Skeletal muscle cell (primary cell): ENCODE results near the gene SLC6A8.
"Not testable (repeated sequence)": the region's sequence is repeated elsewhere in the genome, so short reads cannot be mapped to it uniquely, and the experiment has no call there.

Experiments used
- DNase-seq: peaks from one replicate; pipeline ENCODE4 v3.0.0-alpha.2; 2010; ENCODE audit warnings: low read depth
- H3K4me3 ChIP-seq: 2 replicates; pipeline ENCODE4 v1.5.1; 2011; ENCODE audit warnings: low read depth, mild to moderate bottlenecking, control low read depth, low read length, moderate library complexity

The SLC6A8 gene

DNA sequence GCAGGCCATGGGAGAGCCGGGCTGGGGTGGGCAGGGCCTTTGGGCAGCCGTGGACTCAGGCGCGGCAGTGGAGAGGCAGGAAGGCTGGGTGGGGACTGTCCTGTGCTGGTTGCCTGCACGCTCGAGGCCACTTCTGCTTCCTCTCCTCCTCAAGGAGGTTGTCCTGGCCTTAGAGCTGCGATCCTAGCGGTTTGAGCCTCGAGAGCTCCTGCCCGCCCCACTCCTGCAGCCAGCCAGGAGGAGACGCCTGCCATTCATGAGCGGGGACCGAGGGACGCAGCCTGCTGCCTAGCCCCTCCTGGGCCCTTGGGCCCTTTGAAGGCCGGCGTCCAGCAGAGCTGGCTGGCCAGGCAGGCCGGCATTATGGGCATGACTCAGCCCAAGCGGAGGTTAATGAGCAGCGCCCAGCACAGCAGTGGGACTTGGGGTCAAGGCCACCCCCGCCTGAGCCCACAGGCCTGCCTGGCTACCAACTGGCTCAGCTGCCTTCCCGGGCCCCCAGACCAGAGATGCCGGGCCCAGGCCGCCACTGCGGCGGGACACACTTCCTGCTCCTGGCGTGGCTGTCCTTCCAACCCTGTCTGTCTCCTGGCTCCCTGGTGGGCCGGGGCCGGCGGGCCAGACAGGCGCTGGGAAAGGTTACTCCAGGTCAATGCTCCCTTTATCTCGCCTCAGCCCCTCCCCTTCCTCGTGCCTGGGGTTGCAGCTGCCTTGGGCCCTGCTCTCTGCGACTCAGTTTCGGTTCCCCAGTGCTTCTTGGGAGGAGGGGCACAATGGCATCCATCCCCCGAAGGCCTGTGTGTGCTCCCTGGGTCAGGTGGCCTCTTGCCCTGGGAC lies 38.8 kb downstream of the SLC6A8 start:
- peak overlapping the region; percentile 22 for H3K4me3 ChIP-seq
- DNase-seq: no peak

DNA sequence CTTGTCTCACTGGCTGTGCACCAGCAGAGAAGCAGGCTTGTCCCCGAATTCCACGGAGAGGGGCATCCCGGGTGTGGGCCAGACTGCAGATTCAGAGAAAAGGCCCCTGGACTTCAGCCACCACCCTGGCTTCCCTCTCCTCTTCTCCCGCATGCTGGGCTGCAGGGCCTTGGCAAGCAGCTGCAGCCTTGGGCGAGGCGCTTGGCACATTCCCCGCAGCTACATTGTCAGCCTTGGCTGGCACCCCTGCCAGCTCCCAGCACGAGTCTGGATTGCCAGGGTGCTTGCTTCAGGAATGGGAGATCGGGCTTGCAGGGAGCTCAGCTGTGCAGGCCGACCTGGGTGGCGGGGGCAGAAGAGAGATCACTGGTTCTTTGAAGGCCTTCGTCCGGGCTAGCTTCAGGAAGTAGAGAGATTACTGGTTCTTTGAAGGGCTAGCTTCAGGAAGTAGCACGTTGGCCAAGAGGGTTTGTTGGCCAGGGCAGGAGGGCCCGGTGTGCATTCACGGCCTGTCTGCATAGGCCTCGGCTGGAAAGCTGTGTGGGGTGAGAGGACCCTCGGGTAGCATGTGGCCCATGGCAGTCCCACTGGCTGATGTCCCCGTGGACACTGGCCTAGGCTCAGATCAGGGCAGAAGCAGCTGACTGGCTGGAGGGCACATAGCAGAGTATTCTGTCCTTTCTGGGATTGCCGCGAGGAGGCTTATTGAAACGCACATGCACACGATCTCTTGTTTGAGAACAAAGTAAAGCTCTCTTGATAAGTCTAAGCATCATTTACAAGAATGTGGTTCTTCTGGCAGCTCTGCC lies 39.6 kb downstream of the SLC6A8 start:
- DNase-seq: no peak
- peak overlapping the region; percentile 22 for H3K4me3 ChIP-seq

DNA sequence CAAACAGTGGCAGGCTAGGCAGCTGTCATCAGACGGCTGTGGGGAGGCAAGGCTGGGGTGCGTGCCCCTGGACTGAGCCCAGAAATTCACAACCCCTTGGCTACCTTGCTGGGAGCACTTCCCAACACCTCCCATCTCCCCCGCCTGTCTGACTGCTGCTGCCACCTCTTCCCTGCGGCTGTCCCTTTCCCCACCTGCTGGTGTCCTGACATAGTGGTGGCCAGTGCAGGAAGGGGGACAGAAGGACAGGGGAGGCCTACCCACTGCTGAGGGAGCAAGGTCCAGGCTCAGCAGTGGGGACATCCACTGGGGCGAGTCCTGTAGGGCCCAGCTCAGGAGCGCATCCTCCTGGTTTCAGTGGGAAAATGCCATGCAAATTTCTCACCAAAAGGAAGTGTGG lies 40.4 kb downstream of the SLC6A8 start:
- DNase-seq: no peak
- no peak overlapping the region for H3K4me3 ChIP-seq

DNA sequence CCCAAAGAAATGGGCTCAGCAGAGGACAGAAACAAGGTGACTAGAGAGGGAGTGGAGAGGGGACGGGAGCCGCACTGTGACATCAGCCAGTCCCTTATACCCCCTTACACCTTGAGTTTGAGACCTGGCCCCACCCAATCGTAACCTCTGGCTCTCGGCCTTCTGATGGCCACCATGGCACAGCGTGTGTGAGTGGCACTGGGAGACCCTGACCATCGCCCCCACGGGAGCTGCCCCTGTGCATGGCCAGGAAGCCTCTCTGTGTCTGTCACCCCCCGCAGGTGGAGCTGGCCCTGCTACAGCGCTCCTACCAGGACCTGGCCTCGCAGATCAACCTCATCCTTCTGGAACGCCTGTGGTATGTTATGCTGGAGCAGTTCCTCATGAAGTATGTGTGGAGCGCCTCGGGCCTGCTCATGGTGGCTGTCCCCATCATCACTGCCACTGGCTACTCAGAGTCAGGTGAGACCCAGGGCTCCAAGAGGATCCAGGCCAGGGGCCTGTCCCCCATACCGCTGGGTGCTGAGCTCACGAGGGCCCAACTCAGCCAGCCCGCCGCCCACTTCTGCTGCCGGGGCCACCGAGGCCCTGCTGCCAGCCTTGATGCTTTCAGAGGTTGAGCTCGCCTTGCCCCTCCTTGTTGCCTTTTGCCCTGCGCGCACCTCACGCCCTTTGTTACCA lies 41.4 kb downstream of the SLC6A8 start:
- no peak overlapping the region for H3K4me3 ChIP-seq
- no peak for DNase-seq

DNA sequence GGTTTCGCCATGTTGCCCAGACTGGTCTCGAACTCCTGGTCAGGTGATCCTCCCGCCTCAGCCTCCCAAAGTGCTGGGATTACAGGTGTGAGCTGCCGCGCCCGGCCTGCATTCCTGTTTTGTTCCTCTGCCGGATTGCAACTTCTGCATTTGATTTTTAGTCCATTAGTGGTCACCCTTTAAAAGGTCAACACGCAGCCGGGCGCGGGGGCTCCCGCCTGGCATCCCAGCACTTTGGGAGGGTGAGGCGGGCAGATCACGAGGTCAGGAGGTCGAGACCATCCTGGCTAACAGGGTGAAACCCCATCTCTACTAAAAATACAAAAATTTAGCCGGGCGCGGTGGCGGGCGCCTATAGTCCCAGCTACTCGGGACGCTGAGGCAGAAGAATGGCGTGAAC lies 42.4 kb downstream of the SLC6A8 start:
- DNase-seq: not testable (repeated sequence)

DNA sequence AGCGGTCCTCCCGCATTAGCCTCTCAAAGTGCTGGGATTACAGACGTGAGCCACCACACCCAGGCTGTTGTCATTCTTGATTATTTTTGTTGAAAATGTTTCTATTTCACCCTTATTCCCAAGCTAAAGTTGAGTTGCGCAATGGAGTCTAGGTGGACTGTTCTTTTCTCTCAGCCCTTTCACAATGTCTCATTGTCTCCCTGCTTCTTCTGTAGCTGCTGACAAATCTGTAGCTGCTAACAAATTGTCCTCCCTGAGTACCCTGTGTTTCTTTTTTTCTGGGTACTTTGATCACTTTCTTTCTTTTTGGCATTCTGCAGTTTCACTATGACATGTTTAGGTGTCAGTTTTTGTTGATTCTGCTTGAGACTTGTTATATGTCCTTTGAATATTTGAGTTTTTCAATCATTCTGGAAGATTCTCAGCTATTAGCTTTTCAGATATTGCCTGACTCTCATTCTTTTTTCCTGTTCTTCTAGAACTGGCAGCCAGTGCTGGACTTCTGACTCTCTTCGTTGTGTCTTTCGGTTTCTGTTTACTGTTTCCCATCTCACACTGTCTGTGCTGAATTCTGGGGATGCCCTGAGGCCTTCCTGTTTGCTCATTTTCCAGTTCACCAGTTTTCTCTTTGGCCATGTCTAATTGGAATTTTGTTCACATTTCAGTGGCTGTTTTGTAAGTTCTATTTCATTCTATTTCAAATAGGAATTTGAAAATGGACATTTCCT lies 43.6 kb downstream of the SLC6A8 start:
- no peak overlapping the region for H3K4me3 ChIP-seq
- DNase-seq: no peak

More for the DNA sequence above, 42.4 kb downstream of the SLC6A8 start:
- not testable (repeated sequence) for H3K4me3 ChIP-seq

DNA sequence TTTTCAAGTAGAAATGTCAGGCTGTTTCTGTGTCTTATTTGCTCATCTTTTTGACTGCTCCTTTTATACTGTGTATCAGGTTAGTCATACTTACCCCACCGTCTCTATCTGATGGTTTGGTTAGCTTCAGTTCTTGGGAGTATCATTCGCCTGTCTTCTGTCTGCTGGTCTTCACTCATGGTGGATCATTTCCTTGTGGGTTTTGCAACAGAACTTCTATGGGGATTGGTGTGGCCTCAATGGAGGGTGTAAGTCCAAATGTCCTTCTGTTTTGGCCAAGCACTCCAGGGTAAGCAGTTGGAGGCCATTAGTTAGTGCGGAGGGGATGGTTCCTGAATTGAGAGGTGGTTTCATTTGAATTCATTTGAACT lies 44.1 kb downstream of the SLC6A8 start:
- no peak for DNase-seq
- no peak overlapping the region for H3K4me3 ChIP-seq

DNA sequence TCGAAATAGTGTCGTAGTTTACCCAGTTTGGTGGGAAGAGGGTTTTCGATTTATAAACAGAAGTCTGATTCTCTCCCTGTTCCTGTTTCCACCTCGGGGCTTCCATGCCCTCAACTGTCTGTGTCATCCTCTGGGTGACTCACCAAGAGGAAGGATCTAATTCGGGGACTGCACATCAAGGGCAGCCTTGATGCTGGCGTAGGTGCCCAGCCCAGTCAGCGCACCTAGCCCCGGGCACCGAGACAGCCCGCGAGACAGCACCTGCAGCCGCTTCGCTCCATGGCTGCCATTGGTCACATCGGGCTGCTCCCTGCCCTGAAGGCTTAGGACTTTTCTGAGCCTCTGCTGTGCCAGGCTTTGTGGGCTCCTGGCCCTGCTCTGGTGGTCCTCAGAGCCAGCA lies 44.7 kb downstream of the SLC6A8 start:
- no peak overlapping the region for H3K4me3 ChIP-seq
- DNase-seq: no peak

DNA sequence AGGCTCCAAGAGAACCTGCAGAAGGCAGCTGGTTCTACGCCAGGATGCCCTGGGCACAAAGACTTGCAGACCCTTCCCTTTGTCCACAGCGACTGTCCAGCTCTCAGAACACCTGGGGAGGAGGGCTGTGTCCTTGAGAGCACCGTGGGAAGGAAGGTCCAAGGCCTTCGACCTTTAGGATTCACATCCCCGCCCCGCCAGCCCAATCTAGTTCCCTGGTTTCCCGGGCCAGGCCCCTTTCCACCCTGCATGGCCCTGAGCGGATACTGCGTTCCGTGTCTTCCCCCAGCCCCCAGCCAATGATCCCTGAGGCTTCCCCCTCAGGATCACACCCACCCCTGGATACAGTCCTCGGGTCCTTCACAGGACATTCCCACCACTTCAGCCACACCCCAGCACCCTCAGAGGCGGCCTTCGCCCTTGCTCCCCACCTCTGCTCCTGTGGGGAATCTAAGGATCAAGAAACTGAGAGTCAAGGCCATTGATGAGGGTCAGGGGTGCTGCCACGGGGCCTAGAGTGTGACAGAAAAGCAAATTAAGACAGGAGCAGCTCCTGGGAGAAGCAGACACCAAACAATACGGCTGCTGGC lies 46.0 kb downstream of the SLC6A8 start:
- H3K4me3 ChIP-seq: no peak overlapping the region
- DNase-seq: no peak

DNA sequence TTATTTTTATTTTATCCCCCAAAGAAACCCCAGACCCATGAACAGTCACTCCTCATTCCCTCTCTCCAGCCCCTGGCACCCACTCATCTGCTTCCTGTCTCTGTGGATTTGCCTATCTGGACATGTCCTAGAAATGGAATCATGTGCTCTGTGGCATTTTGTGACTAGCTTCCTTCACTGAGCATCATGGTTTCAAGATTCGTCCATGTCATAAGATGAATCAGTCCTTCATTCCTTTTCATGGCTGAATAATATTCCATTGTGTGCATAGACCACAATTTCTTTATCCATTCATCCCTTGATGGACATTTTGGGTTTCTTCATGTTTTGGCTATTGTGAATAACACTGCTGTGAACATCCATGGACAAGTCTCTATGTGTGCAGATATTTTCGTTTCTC lies 47.1 kb downstream of the SLC6A8 start:
- no peak overlapping the region for H3K4me3 ChIP-seq
- DNase-seq: no peak

DNA sequence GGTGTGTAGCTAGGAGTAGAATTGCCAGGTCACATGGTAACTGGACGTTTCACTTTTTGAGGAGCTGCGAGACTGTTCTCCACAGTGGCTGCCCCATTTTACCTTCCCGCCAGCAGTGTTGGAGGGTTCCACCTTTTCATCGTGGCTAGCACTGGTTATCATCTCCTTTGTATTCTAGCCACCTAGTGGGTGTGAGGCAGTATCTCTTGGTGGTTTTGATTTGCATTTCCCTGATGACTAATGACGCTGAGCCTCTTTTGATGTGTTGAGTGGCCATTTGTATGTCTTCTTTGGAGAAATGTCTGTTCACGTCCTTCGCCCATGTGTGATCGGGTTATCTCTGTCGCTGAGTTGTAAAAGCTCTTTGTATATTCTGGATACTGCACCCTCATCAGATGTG lies 47.5 kb downstream of the SLC6A8 start:
- H3K4me3 ChIP-seq: no peak overlapping the region
- DNase-seq: no peak

DNA sequence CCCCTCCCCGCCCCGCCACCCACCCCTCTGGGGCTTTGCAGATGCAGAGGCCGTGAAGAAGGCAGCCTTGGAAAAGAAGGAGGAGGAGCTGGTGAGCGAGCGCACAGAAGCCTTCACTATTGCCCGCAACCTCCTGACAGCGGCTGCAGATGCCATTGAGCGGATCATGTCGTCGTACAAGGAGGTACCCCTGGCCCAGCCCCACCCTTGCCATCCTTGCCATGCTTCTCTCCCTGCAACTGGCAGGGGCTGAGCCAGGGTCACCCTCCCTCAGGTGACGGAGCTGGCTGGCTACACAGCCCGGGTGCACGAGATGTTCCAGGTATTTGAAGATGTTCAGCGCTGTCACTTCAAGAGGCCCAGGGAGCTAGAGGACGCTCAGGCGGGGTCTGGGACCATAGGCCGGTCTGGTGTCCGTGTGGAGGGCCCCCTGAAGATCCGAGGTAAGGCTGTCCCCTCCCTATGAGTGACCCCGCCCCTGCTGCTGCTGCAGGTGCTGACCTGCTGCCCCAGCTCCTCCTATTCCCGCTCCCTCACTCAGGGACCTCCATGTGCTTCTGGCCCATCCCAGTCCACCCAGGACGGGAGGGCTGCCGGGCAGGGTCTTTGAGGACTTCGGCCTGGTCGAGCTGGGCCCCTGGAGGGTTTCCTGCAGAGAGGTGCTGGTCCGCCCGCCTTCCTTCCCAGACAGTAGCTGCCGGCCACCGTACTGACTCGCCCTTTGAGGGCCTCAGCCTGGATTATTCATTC lies 48.5 kb downstream of the SLC6A8 start:
- DNase-seq: no peak
- no peak overlapping the region for H3K4me3 ChIP-seq

DNA sequence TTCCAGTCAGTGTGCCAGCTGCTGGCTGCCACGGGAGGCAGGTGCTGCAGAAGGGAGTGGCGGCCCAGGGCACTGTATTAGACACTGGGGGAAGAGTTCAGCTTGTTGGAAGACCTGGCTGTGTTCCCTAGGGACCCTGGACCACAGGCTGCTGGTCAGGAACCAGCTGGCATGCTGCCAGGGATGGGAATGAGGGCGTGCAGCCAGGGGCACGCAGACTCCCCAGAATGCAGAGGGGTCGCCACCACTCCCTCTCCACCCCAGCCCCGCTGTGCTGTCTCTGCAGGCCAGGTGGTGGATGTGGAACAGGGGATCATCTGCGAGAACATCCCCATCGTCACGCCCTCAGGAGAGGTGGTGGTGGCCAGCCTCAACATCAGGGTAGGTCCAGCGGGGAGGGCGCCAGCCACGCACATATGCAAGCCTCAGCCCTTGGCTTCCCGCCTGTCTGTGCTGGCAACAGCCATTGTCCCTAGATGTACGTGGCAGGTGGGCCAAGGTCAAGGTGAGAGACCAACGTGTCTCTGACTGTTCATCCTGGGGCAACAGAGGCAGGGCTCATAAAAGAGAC lies 49.2 kb downstream of the SLC6A8 start:
- no peak for DNase-seq
- H3K4me3 ChIP-seq: no peak overlapping the region

DNA sequence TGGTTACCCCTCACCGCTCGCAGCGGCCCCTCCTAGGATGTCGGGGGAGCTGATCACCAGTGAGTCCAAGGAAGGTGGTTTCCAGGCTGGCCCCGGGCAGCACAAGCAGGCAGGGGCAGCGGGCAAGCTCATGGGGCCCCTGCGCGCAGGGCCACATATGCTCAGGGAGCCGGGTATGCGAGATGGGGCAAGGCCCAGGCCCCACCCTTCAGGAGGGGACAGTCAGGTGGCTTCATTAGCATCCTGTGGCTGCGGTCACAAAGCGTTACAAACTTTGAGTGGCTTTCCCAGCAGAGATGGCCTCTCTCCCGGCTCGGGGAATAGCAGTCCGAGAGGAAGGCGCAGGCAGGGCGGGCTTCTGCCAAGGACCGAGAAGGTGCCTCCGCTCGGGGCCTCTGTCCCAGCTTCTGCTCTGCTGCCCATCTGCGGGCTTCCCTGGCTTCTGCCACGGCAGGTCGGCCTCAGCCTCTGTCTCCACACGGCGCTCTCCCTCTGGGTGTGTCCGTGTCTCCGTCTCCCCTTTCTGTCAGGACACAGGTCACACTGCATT lies 50.4 kb downstream of the SLC6A8 start:
- no peak overlapping the region for H3K4me3 ChIP-seq
- no peak for DNase-seq

DNA sequence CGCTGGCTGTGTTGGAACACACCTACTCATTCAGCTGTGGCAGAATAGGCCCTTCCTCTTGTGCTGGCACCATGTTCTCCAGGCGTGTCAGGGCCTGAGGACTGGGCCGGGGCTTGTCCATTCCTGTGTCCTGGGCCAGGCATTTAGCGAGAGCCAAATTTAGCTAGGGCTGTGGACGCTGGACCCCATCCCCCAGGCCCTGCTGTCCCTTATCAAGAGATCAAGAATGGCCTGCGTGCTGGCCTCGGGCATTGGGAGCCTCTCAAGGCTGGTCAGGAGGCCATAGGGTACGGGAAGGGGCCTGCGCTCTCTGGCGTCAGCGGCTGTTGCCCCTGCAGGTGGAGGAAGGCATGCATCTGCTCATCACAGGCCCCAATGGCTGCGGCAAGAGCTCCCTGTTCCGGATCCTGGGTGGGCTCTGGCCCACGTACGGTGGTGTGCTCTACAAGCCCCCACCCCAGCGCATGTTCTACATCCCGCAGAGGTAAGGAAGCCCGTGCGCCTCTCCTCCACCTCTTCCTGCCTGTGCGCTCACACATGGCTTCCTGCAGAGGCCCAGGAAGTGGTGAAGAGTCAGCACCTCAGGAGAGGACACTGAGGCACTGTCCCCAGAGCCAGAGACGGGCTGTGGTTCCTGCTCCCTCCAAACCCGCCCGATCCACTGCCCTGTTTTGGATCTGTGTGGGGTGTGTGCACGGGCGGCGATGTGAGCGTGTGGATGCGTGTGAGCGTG lies 52.2 kb downstream of the SLC6A8 start:
- H3K4me3 ChIP-seq: no peak overlapping the region
- no peak for DNase-seq

DNA sequence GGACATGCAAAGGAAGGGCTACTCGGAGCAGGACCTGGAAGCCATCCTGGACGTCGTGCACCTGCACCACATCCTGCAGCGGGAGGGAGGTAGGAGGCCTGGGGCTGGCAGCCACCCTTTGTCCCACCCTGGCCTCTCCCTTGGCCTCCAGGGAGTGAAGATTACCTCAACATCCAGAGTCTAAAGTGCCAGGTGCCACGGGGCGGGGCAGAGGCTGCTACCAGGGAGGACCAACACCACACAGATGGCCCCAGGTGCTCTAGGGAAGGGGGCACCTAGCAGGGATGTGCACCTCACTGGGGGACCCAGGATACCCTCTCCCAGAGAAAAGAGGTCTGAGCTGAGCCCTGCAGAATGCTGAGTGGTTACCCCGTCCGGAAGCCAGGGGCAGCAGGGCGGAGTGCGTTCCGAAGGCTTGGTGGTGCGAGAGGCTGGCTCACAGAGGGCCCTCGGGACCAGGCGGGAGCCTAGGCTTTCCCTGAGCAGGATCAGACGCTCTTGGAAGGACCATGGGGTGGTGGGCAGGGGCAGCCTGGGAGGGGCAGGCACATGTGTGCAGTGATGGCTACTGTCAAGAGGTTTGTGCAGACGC lies 53.0 kb downstream of the SLC6A8 start:
- no peak overlapping the region for H3K4me3 ChIP-seq
- no peak for DNase-seq

DNA sequence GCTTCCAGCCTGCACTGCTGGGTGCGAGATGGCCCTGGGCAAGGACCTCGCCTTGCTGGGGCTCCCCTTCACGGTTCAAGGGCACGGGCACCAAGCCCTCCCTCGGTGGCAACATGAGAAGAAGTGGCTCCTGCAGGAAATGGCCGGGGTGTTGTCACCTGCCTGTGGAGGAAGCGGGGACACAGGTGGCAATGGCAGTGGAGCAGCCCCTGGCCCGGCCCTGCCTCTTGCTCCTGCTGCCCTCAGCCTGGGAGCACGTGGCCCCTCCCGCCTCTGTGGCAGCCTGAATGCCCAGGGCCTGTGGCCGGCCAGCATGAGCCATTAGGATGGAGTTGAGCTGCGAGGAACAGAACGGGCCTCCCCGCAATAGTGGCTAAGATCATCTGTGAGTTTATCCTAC lies 53.7 kb downstream of the SLC6A8 start:
- no peak for DNase-seq
- H3K4me3 ChIP-seq: no peak overlapping the region
